Keratinocyte (primary cell): ENCODE measurements around the gene SPATA6L. TPM values are rescaled to one million over a fixed set of nuclear protein-coding genes. Genes with fewer than 3 reads are reported as not detected.

Experiments used
- DNase-seq: peaks from one replicate; pipeline ENCODE4 v3.0.0-alpha.2; 2011; ENCODE audit warnings: low read depth, missing footprints, low spot score
- FAIRE-seq: peaks from 2 replicates; lab custom pipeline; 2011; peaks lifted over from hg19 to GRCh38; lab: Jason Lieb, UNC
- H2AFZ ChIP-seq: 2 replicates; pipeline ENCODE4 v1.6.0; 2012; ENCODE audit warnings: low read length, control low read depth, inconsistent platforms; ENCODE audit not compliant: control insufficient read depth
- H3K27ac ChIP-seq: 2 replicates; pipeline ENCODE4 v1.5.1; 2011; ENCODE audit warnings: low read length; ENCODE audit not compliant: control insufficient read depth, insufficient read depth
- H3K27me3 ChIP-seq: 3 replicates; pipeline ENCODE4 v1.6.0; 2011; ENCODE audit warnings: low read length; ENCODE audit not compliant: control insufficient read depth, insufficient read depth; ENCODE audit errors: extremely low read depth
- H3K36me3 ChIP-seq, 2 experiments: 2 replicates in 1 of 2; 3 replicates in 1 of 2; pipeline ENCODE4 v1.5.1; 2011; ENCODE audit warnings: low read length in 2 of 2, mild to moderate bottlenecking in 1 of 2; ENCODE audit not compliant: control insufficient read depth in 2 of 2, insufficient read depth in 2 of 2; ENCODE audit errors: extremely low read depth in 1 of 2
- H3K4me1 ChIP-seq: 3 replicates; pipeline ENCODE4 v1.5.1; 2011; ENCODE audit warnings: low read length; ENCODE audit not compliant: control insufficient read depth, insufficient read depth; ENCODE audit errors: extremely low read depth
- H3K4me2 ChIP-seq: 3 replicates; pipeline ENCODE4 v1.6.0; 2011; ENCODE audit warnings: low read depth, low read length; ENCODE audit not compliant: control insufficient read depth, insufficient read depth; ENCODE audit errors: extremely low read depth
- H3K4me3 ChIP-seq, 3 experiments: fragments of 200-600 bp in 1 of 3; sonication (generic) in 1 of 3; 2 replicates in 2 of 3; 3 replicates in 1 of 3; pipeline ENCODE4 v1.5.1; 2011 to 2016; ENCODE audit warnings: low read length in 3 of 3, mild to moderate bottlenecking in 3 of 3, control low read depth in 2 of 3, inconsistent platforms in 1 of 3, low read depth in 1 of 3, mixed read lengths in 1 of 3, mixed run types in 1 of 3, moderate library complexity in 1 of 3; ENCODE audit not compliant: control insufficient read depth in 2 of 3, insufficient read depth in 2 of 3; ENCODE audit errors: extremely low read depth in 1 of 3
- H3K79me2 ChIP-seq: 2 replicates; pipeline ENCODE4 v1.6.0; 2012; ENCODE audit warnings: low read length; ENCODE audit not compliant: control insufficient read depth, insufficient read depth
- H3K9ac ChIP-seq: 3 replicates; pipeline ENCODE4 v1.6.0; 2011; ENCODE audit warnings: low read length; ENCODE audit not compliant: control insufficient read depth, insufficient read depth; ENCODE audit errors: extremely low read depth
- H3K9me1 ChIP-seq: 3 replicates; pipeline ENCODE4 v1.6.0; 2011; ENCODE audit warnings: low read length; ENCODE audit not compliant: control insufficient read depth, insufficient read depth; ENCODE audit errors: extremely low read depth
- H3K9me3 ChIP-seq: 2 replicates; pipeline ENCODE4 v1.5.1; 2012; ENCODE audit warnings: low read depth, low read length; ENCODE audit not compliant: control insufficient read depth
- H4K20me1 ChIP-seq: 3 replicates; pipeline ENCODE4 v1.6.0; 2011; ENCODE audit warnings: low read length; ENCODE audit not compliant: control insufficient read depth, insufficient read depth; ENCODE audit errors: extremely low read depth
- CTCF ChIP-seq, 3 experiments: IDR thresholded peaks in 1 of 3; conservative IDR thresholded peaks in 1 of 3; optimal IDR thresholded peaks in 1 of 3; 2 replicates in 2 of 3; 3 replicates in 1 of 3; pipeline versions ENCODE3 to v1.5.1; 2011; ENCODE audit warnings: low read length in 3 of 3, mild to moderate bottlenecking in 3 of 3, moderate library complexity in 2 of 3, control low read depth in 1 of 3, inconsistent platforms in 1 of 3; ENCODE audit not compliant: insufficient read depth in 2 of 3; ENCODE audit errors: extremely low read depth in 1 of 3
- EZH2 ChIP-seq: IDR thresholded peaks from one replicate; pipeline ENCODE4 v1.6.1; 2012; ENCODE audit warnings: inconsistent platforms, mild to moderate bottlenecking, low read length, moderate library complexity
- dilution Hi-C: fragments of 300-500 bp; cut with MboI; formaldehyde crosslinking; loops from one replicate; pipeline ENCODE4 v1.7.0; 2020; ENCODE audit warnings: low sequenced_read_pairs; ENCODE audit not compliant: extremely low pct_ligation_motif_present
- polyA plus RNA-seq, 5 experiments: library from polyadenylated mRNA; depleted of rRNA in 3 of 5; stranded (reverse) in 3 of 5; stranded (forward) in 1 of 5; unstranded in 1 of 5; fragments of >200 nt; gene quantifications; 1 replicate in 1 of 5; 2 replicates in 3 of 5; 3 replicates in 1 of 5; pipeline versions ENCODE4 v1.2.1 to v1.2.3, GENCODE V29; 2011 to 2012; ENCODE audit warnings: missing spikeins in 2 of 5, low read depth in 1 of 5, low replicate concordance in 1 of 5

Gene SPATA6L
- polyA plus RNA-seq, 1 donor (not counting 4 experiments of a cell fraction or from before 2014, with no cell fraction given), result 0.92 TPM

GRCh38 chr9:4639420-4639819, 26.9 kb downstream of the SPATA6L start:
- Histone ChIP-seq H2AFZ (no peak overlapping the region), H3K36me3 (no peaks in the 10 kb centered on the region), H3K4me2 (no peak overlapping the region), H3K4me1 (no peaks in the 10 kb centered on the region), H3K9me3 (no peaks in the 10 kb centered on the region), H4K20me1 (no peaks in the 10 kb centered on the region), H3K27ac (no peak overlapping the region), H3K27me3 (no peaks in the 10 kb centered on the region), H3K9me1 (no peaks in the 10 kb centered on the region), H3K4me3 (no peak overlapping the region), H3K79me2 (no peaks in the 10 kb centered on the region), H3K9ac (no peak overlapping the region)
- FAIRE-seq (no peak), DNase-seq (no peak)
- no peak for TF ChIP-seq EZH2
- no peak for TF ChIP-seq CTCF (optimal IDR thresholded peaks at IDR 0.05 in 1 of 3, IDR thresholded peaks at IDR 0.05 in 1 of 3, conservative IDR thresholded peaks at IDR 0.05 in 1 of 3; ENCODE audit: extremely low read depth in 1 of 3, insufficient read depth in 2 of 3, low read length in 3 of 3)
- dilution Hi-C loops, result no loop called here

GRCh38 chr9:4638968-4639367, 27.3 kb downstream of the SPATA6L start:
- no peaks in the 10 kb centered on the region for H3K4me1 ChIP-seq
- DNase-seq (no peak), FAIRE-seq (no peak)
- TF ChIP-seq CTCF (optimal IDR thresholded peaks at IDR 0.05 in 1 of 3, IDR thresholded peaks at IDR 0.05 in 1 of 3, conservative IDR thresholded peaks at IDR 0.05 in 1 of 3; ENCODE audit: extremely low read depth in 1 of 3, insufficient read depth in 2 of 3, low read length in 3 of 3), result no peak
- no peak for TF ChIP-seq EZH2
- H4K20me1 ChIP-seq, result no peaks in the 10 kb centered on the region
- no peak overlapping the region for H3K4me3 ChIP-seq
- no peak overlapping the region for H2AFZ ChIP-seq
- no peak overlapping the region for H3K27ac ChIP-seq
- H3K36me3 ChIP-seq, result no peaks in the 10 kb centered on the region
- dilution Hi-C loops, result no loop called here
- no peaks in the 10 kb centered on the region for H3K9me1 ChIP-seq
- no peak overlapping the region for H3K9ac ChIP-seq
- H3K9me3 ChIP-seq, result no peaks in the 10 kb centered on the region
- no peaks in the 10 kb centered on the region for H3K27me3 ChIP-seq
- H3K79me2 ChIP-seq, result no peaks in the 10 kb centered on the region
- no peak overlapping the region for H3K4me2 ChIP-seq
